Esophagus muscularis mucosa (tissue), 3 donors: Measurements from ENCODE around the gene HS3ST3A1.

ENCODE experiments used
- CTCF ChIP-seq, 3 experiments: fragments of 200-600 bp in 2 of 3; fragments of 450-650 bp in 1 of 3; sonication (generic) in 2 of 3; IDR thresholded peaks; one replicate each; pipeline ENCODE4 v1.5.1; 2017 to 2019; ENCODE audit warnings: antibody characterized with exemption in 3 of 3, mild to moderate bottlenecking in 2 of 3, moderate library complexity in 1 of 3
- POLR2AphosphoS5 ChIP-seq, 2 donors: sonication (generic); formaldehyde crosslinking; IDR thresholded peaks; one replicate each; pipeline ENCODE4 v1.6.1; 2017; ENCODE audit warnings: antibody characterized with exemption in 2 of 2

- TF ChIP-seq CTCF (IDR thresholded peaks at IDR 0.05) (no peak), POLR2AphosphoS5 (IDR thresholded peaks at IDR 0.05) (no peak)
These were observed 126.0 kb downstream of the HS3ST3A1 start for GRCh38 chr17:13475574-13476223.
